Ishikawa (cell line): Measurements from ENCODE around the gene SLC16A6.

ENCODE experiments used
- CEBPB ChIP-seq: IDR thresholded peaks from 2 replicates; pipeline ENCODE4 v1.6.1; 2012
- CREB1 ChIP-seq: IDR thresholded peaks from 2 replicates; pipeline ENCODE4 v1.6.1; 2012; ENCODE audit warnings: low read depth
- EGR1 ChIP-seq: IDR thresholded peaks from 2 replicates; pipeline ENCODE4 v1.6.1; 2012
- EP300 ChIP-seq: IDR thresholded peaks from 2 replicates; pipeline ENCODE4 v1.6.1; 2012; ENCODE audit warnings: borderline replicate concordance
- FOXM1 ChIP-seq: IDR thresholded peaks from 2 replicates; pipeline ENCODE4 v1.6.1; 2012; ENCODE audit warnings: low read depth, borderline replicate concordance
- MAX ChIP-seq: IDR thresholded peaks from 2 replicates; pipeline ENCODE4 v1.6.1; 2012
- NFIC ChIP-seq: IDR thresholded peaks from 2 replicates; pipeline ENCODE4 v1.6.1; 2012
- RAD21 ChIP-seq: IDR thresholded peaks from 2 replicates; pipeline ENCODE4 v1.6.1; 2012; ENCODE audit warnings: low read depth
- REST ChIP-seq: IDR thresholded peaks from 2 replicates; pipeline ENCODE4 v1.6.1; 2012; ENCODE audit warnings: low read depth, mild to moderate bottlenecking
- TAF1 ChIP-seq: IDR thresholded peaks from 2 replicates; pipeline ENCODE4 v1.6.1; 2012; ENCODE audit warnings: low read depth, mild to moderate bottlenecking
- TCF12 ChIP-seq: IDR thresholded peaks from 2 replicates; pipeline ENCODE4 v1.6.1; 2012; ENCODE audit warnings: low read depth
- TEAD4 ChIP-seq: IDR thresholded peaks from 2 replicates; pipeline ENCODE4 v1.6.1; 2012
- USF1 ChIP-seq: IDR thresholded peaks from 2 replicates; pipeline ENCODE4 v1.6.1; 2012
- YY1 ChIP-seq: IDR thresholded peaks from 2 replicates; pipeline ENCODE4 v1.6.1; 2012; ENCODE audit warnings: low read depth
- ZBTB7A ChIP-seq: IDR thresholded peaks from 2 replicates; pipeline ENCODE4 v1.6.1; 2012; ENCODE audit warnings: low read depth

SLC16A6 gene

GRCh38 chr17:68255731-68256538 lies 35.0 kb downstream of the SLC16A6 start:
- TF ChIP-seq TAF1 (no peak), USF1 (no peak), YY1 (no peak), EP300 (no peak), CEBPB (no peak), RAD21 (no peak), TCF12 (no peak), NFIC (no peak), ZBTB7A (no peak), CREB1 (no peak), FOXM1 (no peak), REST (no peak)

- no peak for TF ChIP-seq NFIC
- TF ChIP-seq YY1, result no peak
These were observed 35.8 kb downstream of the SLC16A6 start for GRCh38 chr17:68255151-68255550.

GRCh38 chr17:68249354-68249765 lies 41.6 kb downstream of the SLC16A6 start:
- TF ChIP-seq USF1, result no peak
- TF ChIP-seq CREB1, result no peak
- TF ChIP-seq CEBPB, result no peak
- TF ChIP-seq YY1, result no peak
- TF ChIP-seq RAD21, result no peak
- TF ChIP-seq NFIC, result peak; percentile 16; the same call in 1 of the 2 replicates

- no peak for TF ChIP-seq FOXM1
- TF ChIP-seq ZBTB7A, result no peak
- TF ChIP-seq TEAD4, result no peak
- TF ChIP-seq YY1, result no peak
- no peak for TF ChIP-seq TCF12
- TF ChIP-seq CEBPB, result no peak
- TF ChIP-seq NFIC, result no peak
- TF ChIP-seq USF1, result no peak
- no peak for TF ChIP-seq MAX
- TF ChIP-seq REST, result no peak
- TF ChIP-seq RAD21, result no peak
- TF ChIP-seq TAF1, result no peak
- no peak for TF ChIP-seq EGR1
- TF ChIP-seq CREB1, result no peak
- no peak for TF ChIP-seq EP300
These were observed 42.0 kb downstream of the SLC16A6 start for GRCh38 chr17:68248891-68249290.

GRCh38 chr17:68248199-68248825 lies 42.6 kb downstream of the SLC16A6 start:
- TF ChIP-seq ZBTB7A, result 0 out of 2 replicates have a peak, but pooled peaks have one; percentile 62
- TF ChIP-seq TEAD4, result no peak

GRCh38 chr17:68247445-68248198 lies 43.3 kb downstream of the SLC16A6 start, which contains the start of gene AMZ2:
Gene AMZ2 (plus strand): TSS chr17:68248043. CDS start chr17:68250188, 2,145 bp downstream.
- peak; percentile 76 for TF ChIP-seq TAF1
- no peak for TF ChIP-seq CEBPB
- TF ChIP-seq USF1, result no peak; the same call in 1 of the 2 replicates
- no peak; the same call in 1 of the 2 replicates for TF ChIP-seq RAD21
- TF ChIP-seq YY1, result no peak
- no peak for TF ChIP-seq TCF12
- no peak for TF ChIP-seq EP300
- TF ChIP-seq REST, result no peak
- TF ChIP-seq CREB1, result no peak
- peak; percentile 73; the same call in 1 of the 2 replicates for TF ChIP-seq MAX
- no peak for TF ChIP-seq FOXM1
- TF ChIP-seq NFIC, result no peak
- TF ChIP-seq EGR1, result peak; percentile 86
- TF ChIP-seq TEAD4, result no peak
- peak; percentile 59 for TF ChIP-seq ZBTB7A
